NCI-H1930 (cell line): Measurements from ENCODE around the gene FCER2.
"Not testable (repeated sequence)": the region's sequence is repeated elsewhere in the genome, so short reads cannot be mapped to it uniquely, and the experiment has no call there.

Source experiments
- DNase-seq, 2 experiments: peaks; one replicate each; lab custom pipeline; 2025; lab: John Stamatoyannopoulos, UW

The FCER2 gene

GRCh38 chr19:7647156-7647555, 54.8 kb downstream of the FCER2 start:
- no peak for DNase-seq

DNA sequence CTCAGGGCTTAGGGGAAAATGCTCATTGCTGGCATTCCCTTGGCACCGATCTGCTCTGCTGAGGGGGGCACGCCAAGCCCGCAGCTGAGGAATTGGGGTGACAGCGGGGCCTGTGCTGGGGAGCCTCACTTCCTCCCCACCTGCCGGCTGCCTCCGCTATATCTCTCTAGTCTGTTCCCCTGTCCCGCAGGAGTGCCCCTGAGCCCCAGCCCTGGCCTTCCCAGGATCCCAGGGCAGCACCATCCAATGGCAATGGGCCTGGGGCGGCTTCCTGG, 55.6 kb downstream of the FCER2 start:
- DNase-seq, result no peak

GRCh38 chr19:7645656-7646425, 56.1 kb downstream of the FCER2 start:
- no peak for DNase-seq

GRCh38 chr19:7645163-7645562, 56.8 kb downstream of the FCER2 start:
- no peak for DNase-seq

GRCh38 chr19:7644550-7644877, 57.4 kb downstream of the FCER2 start:
- no peak for DNase-seq

- not testable (repeated sequence) for DNase-seq
These were observed 58.0 kb downstream of the FCER2 start for GRCh38 chr19:7643629-7644549.

- no peak for DNase-seq
These were observed 58.9 kb downstream of the FCER2 start for GRCh38 chr19:7643031-7643415.

GRCh38 chr19:7642295-7643030, 59.5 kb downstream of the FCER2 start:
- no peak for DNase-seq

GRCh38 chr19:7641290-7642276, 60.3 kb downstream of the FCER2 start:
- no peak for DNase-seq

DNA sequence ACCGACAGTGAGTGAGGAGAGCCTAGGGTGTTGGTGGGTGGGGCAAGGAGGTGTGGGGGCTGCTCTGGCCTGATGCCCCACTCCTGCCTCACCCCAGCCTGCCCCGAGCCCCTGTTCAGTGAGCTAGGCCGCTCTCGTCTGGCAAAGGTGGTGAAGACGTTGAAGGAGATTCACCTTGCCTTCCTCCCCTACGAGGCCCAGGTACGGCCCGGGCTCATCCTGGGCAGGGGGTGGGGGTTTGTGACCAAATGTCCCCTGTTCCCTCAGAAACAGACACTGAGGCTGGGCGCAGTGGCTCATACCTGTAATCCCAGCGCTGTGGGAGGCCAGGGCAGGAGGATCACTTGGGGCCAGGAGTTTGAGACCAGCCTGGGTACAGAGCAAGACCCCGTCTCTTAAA, 61.1 kb downstream of the FCER2 start:
- DNase-seq, result no peak

DNA sequence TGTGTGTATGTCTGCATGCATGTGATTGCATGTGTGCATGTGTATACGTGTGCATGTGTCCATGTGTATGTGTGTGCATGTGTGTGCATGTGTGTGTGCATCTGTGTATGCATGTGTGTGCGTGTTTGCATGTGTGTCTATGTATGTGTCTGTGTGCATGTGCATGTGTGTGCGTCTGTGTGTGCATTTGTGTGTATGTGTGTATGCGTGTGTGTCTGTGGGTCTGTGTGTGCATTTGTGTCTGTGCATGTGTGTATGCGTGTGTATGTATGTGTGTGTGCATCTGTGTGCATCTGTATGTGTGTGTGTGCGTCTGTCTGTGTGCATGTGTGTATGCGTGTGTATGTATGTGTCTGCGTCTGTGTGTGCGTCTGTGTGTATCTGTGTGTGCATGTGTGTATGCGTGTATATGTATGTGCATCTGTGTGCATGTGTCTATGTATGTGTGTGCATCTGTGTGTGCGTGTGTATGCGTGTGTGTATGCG, 62.0 kb downstream of the FCER2 start:
- no peak for DNase-seq

DNA sequence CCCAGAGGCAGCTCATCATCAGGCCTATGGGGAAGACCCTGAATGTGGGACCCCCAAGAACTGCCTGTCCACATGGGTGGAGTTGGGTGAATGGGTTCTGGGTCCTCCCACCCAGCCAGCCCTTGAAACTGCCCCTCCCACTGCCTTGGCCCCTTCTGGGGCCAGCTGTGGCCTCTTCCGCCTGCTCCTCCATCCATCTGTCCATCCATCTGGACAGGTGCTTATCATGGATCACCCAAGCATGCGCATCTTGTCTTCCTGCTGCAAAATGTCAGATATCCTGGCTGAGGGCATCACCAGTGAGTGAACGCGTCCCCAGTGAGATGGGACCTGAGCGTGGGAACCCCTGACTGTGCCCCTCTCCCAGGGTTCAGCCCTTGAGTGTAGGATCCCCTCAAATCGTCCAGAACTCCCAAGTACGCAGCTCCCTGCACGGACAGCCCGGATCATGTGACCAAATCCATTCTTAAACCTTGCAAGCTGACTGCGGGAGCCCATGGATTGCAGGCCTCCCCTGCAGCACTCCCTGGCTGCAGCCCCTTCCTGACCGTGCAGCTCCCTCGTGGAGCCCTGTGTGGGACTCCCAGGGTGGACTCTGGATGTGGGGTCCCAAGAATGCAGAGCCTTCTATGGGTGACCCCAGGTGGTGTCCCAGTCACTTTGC, 63.0 kb downstream of the FCER2 start:
- DNase-seq, result no peak
